NCI-H2107 treated with DMSO at 0.1 percent for 48 hours (cell line): Measurements from ENCODE around the gene DIRAS3.
"Not testable (repeated sequence)": the region's sequence is repeated elsewhere in the genome, so short reads cannot be mapped to it uniquely, and the experiment has no call there.

Experiments
- DNase-seq: peaks from one replicate; lab custom pipeline; 2025; ENCODE audit not compliant: unreplicated experiment; lab: John Stamatoyannopoulos, UW

Gene DIRAS3

DNA sequence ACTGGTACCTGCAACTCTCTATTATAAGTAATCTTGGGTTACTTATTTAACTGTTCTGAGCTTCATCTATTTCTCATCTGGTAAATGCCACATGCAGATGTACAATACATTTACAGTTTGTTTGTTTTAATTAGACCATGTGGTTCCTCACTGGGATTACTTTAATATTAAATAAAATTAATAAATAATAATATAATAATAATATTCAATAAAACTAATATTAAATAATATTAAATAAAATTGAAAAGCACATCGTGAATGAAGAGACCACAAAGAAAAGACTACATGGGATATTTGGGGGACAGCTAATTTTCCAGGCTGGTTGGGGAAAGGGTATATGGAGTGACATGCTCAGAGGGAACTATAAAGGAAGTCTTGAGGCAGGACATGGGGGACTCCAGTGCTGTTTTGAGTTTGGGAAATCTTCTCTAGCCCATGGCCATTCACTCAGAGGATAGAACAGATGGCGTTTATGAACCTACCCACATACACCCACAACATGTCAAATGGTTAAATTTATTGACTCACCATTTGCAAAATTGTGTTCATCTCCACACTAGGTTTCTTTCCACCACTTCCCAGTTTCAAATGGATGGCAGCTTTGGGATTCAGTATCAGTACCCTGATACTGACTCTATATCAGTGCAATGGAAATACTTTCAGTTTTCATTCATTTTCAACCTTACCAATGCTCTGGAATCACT is 25.6 kb downstream of the DIRAS3 start:
- no peak for DNase-seq

- no peak for DNase-seq
Measured at GRCh38 chr1:68016381-68016780, 34.0 kb downstream of the DIRAS3 start.

GRCh38 chr1:68015971-68016370 is 34.5 kb downstream of the DIRAS3 start:
- no peak for DNase-seq

DNA sequence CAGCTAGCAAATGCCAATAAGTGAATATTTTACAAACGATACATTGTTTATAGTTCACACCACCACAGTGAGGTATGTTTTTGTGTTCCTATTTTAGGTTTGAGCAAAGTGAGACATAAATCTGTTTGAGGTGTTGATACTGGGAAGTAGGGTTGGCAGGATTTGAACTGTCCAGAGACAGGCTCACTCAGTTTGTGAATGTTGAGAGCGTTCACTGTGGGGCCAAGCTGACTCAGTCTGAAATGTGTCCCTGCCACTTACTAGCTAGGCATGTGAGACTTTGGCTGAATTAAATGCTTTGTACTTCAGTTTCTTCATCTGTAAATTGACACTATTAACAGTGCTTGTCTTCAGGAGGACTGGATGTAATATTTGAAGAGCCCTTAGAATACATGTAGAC is 35.1 kb downstream of the DIRAS3 start:
- no peak for DNase-seq

DNA sequence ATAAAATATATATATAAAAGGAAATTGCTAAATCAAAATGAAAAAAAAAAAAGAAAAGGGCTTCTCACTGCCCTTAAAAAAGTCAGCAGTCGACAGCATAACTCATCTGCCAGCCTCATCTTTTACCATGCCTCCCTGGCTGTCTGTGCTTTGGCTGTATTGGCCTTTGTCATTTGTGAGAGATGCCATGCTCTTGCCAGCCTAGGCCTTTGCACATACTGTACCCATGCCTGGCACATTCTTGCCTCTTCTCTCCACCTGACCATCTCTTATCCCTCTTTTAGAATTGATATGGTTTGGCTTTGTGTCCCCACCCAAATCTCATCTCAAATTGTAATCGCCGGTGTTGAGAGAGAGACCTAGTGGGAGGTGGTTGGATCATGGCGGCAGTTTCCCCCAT is 37.1 kb downstream of the DIRAS3 start:
- no peak for DNase-seq

- DNase-seq = no peak
Measured at GRCh38 chr1:68011657-68012375, 38.6 kb downstream of the DIRAS3 start.

DNA sequence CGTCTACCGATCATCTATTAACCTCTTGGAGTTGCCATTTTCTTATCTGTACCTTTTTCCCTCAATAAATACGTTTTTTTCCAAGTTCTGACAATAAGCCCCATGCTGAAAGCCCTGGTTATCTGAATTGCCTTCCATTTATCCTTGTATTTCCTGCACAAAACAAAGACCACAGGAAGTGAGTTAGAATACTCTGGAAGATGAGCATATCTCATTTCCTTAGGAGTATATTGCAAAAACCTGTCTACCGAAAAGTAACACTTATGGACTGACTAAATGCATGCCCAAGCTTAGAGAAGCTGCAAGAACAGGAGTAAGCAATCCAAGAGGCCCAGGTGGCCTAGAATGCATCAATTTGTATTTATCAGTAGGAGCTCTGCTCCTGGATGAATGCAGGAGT is 39.9 kb downstream of the DIRAS3 start:
- DNase-seq = no peak

DNA sequence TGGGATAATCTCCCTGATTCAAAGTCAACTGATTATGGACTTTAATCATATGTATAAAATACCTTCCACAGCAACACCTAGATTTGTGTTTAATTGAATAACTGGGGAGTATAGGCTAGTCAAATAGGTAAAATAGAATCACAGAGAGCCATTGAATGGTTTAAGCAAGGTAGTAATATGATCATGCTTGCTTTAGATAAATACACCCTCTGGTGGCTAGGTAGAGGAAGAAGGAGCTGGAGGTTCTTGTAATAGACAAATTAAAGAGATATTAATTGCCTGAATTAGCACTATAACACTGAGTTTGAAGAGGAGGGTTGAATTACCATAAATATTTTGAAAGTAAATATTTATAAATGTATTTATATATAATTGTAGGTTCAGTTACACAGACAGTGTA is 40.3 kb downstream of the DIRAS3 start:
- peak; percentile 35 for DNase-seq

DNA sequence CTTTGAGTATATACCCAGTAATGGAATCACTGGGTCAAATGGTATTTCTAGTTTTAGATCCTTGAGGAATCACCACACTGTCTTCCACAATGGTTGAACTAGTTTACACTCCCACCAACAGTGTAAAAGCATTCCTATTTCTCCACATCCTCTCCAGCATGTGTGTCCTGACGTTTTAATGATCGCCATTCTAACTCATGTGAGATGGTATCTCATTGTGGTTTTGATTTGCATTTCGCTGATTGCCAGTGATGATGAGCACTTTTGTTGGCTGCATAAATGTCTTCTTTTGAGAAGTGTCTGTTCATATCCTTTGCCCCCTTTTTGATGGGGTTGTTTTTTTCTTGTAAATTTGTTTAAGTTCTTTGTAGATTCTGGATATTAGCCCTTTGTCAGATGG is 46.8 kb downstream of the DIRAS3 start:
- not testable (repeated sequence) for DNase-seq

GRCh38 chr1:68000191-68000590 is 50.2 kb downstream of the DIRAS3 start:
- no peak for DNase-seq

GRCh38 chr1:67997746-67998145 is 52.7 kb downstream of the DIRAS3 start:
- no peak for DNase-seq
